Esophagus muscularis mucosa (tissue), 4 donors: ENCODE results near the gene BRD2. TPM values are rescaled to one million over a fixed set of nuclear protein-coding genes. Genes with fewer than 3 reads are reported as not detected.

Source experiments
- DNase-seq: peaks from one replicate; pipeline ENCODE4 v3.0.0-alpha.2; 2017; ENCODE audit errors: extremely low spot score
- H3K27ac ChIP-seq, 4 donors: fragments of 200-600 bp; sonication (generic); replicated peaks in 1 of 4; 1 replicate in 3 of 4; 2 replicates in 1 of 4; pipeline ENCODE4 v1.5.1; 2016 to 2019; ENCODE audit warnings: mild to moderate bottlenecking in 1 of 4
- H3K27me3 ChIP-seq, 4 donors: fragments of 200-600 bp; sonication (generic); one replicate each; pipeline versions ENCODE4 v1.5.1 to v1.6.0; 2016 to 2019
- H3K36me3 ChIP-seq, 4 donors: fragments of 200-600 bp; sonication (generic); one replicate each; pipeline ENCODE4 v1.5.1; 2016 to 2019
- H3K4me1 ChIP-seq, 4 donors: fragments of 200-600 bp; sonication (generic); one replicate each; pipeline ENCODE4 v1.5.1; 2016 to 2019
- H3K4me3 ChIP-seq, 4 donors: fragments of 200-600 bp; sonication (generic); 1 replicate in 2 of 4; 2 replicates in 2 of 4; pipeline ENCODE4 v1.5.1; 2016 to 2019; ENCODE audit warnings: mild to moderate bottlenecking in 4 of 4, moderate library complexity in 1 of 4
- H3K9me3 ChIP-seq, 4 donors: fragments of 200-600 bp; sonication (generic); 1 replicate in 3 of 4; 2 replicates in 1 of 4; pipeline ENCODE4 v1.5.1; 2016 to 2019
- EP300 ChIP-seq: sonication (generic); formaldehyde crosslinking; IDR thresholded peaks from one replicate; pipeline ENCODE4 v1.6.1; 2017; ENCODE audit warnings: antibody characterized with exemption
- POLR2A ChIP-seq: fragments of 450-650 bp; IDR thresholded peaks from one replicate; pipeline ENCODE4 v1.6.1; 2017; ENCODE audit warnings: antibody characterized with exemption, moderate library complexity, mild to moderate bottlenecking, low read depth
- POLR2AphosphoS5 ChIP-seq, 2 donors: sonication (generic); formaldehyde crosslinking; IDR thresholded peaks; one replicate each; pipeline ENCODE4 v1.6.1; 2017; ENCODE audit warnings: antibody characterized with exemption in 2 of 2
- WGBS: methylation state at CpG from one replicate; pipeline ENCODE4 v1.1.5; 2018; 5-methylcytosine and 5-hydroxymethylcytosine counted together
- intact Hi-C: fragments of 100-400 bp; cut with DNase I; formaldehyde crosslinking; loops from one replicate; pipeline ENCODE4 v1.15.1; 2023
- total RNA-seq, 4 donors: library from RNA; depleted of rRNA; stranded (reverse); fragments of >200 nt; gene quantifications; one replicate each; pipeline versions ENCODE4 v1.1.0 to v1.2.1, GENCODE V29; 2016
- TF ChIP-seq, protein P1 (sequence below), 3 experiments: fragments of 200-600 bp in 2 of 3; fragments of 450-650 bp in 1 of 3; sonication (generic) in 2 of 3; IDR thresholded peaks; one replicate each; pipeline ENCODE4 v1.5.1; 2017 to 2019; ENCODE audit warnings: antibody characterized with exemption in 3 of 3, mild to moderate bottlenecking in 2 of 3, moderate library complexity in 1 of 3

The BRD2 gene
- 100 to 1,000 TPM; 107 to 148 (median 118) TPM for total RNA-seq

DNA sequence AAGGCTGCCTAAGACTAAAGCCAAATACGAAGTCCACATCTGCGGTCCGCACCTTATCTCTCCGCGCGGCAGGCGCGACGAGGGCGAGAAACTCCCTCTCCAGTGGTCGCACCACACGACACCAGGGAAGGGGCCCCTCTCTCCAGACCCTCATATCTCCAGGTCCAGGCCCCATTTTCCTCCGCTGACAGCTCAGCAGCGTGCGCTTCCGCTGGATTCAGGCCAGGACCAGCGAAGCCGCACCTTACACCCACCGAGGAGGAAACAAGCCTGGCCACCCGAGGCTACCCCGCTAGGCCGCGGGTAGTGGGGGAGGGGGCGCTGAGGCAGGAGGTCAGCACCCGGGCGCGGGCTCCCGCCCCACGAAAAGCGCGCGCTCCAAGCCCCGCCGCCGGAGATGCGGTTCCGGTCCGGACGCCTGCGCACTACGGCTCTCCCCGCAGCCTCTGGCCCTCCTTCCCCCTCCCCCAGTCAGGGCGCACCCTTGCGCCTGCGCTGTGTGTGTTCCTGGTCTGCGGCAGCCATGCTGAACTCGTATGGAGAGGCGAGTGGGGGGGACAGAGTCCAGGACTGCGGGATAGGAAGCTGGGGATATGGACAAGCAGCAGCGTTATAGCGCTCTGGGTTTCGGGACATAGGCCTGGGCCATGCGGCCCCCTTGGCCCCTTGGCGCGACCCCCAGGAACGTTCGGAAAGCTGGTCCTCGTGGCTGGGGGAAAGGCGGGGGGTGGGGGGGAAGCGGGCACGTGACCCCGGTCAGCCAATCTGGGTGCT is at the start of gene BRD2:
Gene BRD2, plus strand, starts transcription at position 502 of the 774 bp plus-strand sequence. CDS start 4,305 bp downstream, outside the sequence.
- Histone ChIP-seq H3K27me3 (no peaks in the 10 kb centered on the region), H3K9me3 (no peaks in the 10 kb centered on the region), H3K36me3 (peaks cover 0 to 12% (median 9%) of the 10 kb centered on the region in 4 donors), H3K4me3 (peak within 1 kb of the TSS; percentile 59 to 87 (median 76)), H3K4me1 (peaks cover 14 to 31% (median 21%) of the 10 kb centered on the region in 4 donors), H3K27ac (peak within 1 kb of the TSS; percentile 97 to 100 (median 99))
- TF ChIP-seq POLR2A, result peak; percentile 93
- TF ChIP-seq EP300, result no peak
- TF ChIP-seq, protein P1, sequence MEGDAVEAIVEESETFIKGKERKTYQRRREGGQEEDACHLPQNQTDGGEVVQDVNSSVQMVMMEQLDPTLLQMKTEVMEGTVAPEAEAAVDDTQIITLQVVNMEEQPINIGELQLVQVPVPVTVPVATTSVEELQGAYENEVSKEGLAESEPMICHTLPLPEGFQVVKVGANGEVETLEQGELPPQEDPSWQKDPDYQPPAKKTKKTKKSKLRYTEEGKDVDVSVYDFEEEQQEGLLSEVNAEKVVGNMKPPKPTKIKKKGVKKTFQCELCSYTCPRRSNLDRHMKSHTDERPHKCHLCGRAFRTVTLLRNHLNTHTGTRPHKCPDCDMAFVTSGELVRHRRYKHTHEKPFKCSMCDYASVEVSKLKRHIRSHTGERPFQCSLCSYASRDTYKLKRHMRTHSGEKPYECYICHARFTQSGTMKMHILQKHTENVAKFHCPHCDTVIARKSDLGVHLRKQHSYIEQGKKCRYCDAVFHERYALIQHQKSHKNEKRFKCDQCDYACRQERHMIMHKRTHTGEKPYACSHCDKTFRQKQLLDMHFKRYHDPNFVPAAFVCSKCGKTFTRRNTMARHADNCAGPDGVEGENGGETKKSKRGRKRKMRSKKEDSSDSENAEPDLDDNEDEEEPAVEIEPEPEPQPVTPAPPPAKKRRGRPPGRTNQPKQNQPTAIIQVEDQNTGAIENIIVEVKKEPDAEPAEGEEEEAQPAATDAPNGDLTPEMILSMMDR (IDR thresholded peaks at IDR 0.05), result peak in 1 of 3 experiments; percentile 15
- peak in 1 of 2 donors; percentile 96 for TF ChIP-seq POLR2AphosphoS5 (IDR thresholded peaks at IDR 0.05)
- peak; percentile 99 for DNase-seq
- intact Hi-C loops, result loop anchor here (5.0 kb wide), 1 partner anchor 36 kb away; no protein-coding TSS in a partner anchor
- 0% methylated on average over 14 of the region's 62 CpGs for WGBS

DNA sequence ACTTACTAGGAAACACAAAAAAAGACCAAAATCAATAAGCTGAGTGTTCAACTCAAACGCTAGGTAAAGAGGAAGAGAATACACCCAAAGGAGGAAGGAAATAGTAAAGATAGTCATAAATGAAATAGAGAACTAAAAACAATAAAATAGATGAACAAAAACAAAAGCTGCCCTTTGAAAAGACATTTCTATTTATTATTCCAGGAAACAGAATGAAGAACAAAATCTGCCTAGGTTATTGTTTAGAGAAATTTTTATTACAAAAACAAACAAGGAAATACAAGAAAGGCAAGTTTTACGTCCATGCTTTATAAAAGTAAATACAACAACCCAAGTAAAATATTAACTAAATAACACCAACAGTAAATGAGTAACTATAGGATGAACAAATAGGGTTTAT is 47.7 kb upstream of the BRD2 start:
- Histone ChIP-seq H3K9me3 (no peaks in the 10 kb centered on the region), H3K27ac (no peak overlapping the region), H3K4me1 (no peaks in the 10 kb centered on the region), H3K36me3 (no peaks in the 10 kb centered on the region), H3K27me3 (peaks cover 0 to 14% (median 6%) of the 10 kb centered on the region in 4 donors), H3K4me3 (no peak overlapping the region)
- 40% methylated on average over 2 of the region's 2 CpGs for WGBS
- TF ChIP-seq EP300, result no peak
- no peak for TF ChIP-seq POLR2A
- TF ChIP-seq POLR2AphosphoS5 (IDR thresholded peaks at IDR 0.05), result no peak
- TF ChIP-seq, protein P1 (IDR thresholded peaks at IDR 0.05), result no peak
- intact Hi-C loops, result no loop called here
- DNase-seq, result no peak

DNA sequence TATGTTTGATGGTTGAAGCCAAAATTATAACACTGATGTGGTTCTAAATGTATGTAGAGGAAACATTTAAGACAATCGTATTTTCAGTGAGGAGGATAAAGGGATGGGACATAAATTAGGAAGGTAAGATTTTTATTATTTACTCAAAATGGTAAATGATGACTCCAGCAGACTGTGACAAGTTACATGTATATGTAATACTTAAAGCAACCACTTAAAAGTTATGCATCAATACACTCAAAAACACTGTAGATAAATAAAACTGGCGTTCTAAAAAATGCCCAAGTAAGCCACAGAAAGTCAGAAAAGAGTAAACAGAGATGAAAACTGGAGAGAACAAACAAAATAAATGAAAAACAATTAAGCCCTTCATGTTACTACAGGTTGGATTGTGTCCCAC is 46.3 kb upstream of the BRD2 start:
- H3K9me3 ChIP-seq, result no peaks in the 10 kb centered on the region
- DNase-seq, result no peak
- no peaks in the 10 kb centered on the region for H3K36me3 ChIP-seq
- no peak overlapping the region for H3K4me3 ChIP-seq
- intact Hi-C loops, result no loop called here
- TF ChIP-seq, protein P1 (IDR thresholded peaks at IDR 0.05), result no peak
- no peak for TF ChIP-seq POLR2A
- TF ChIP-seq EP300, result no peak
- no peak for TF ChIP-seq POLR2AphosphoS5 (IDR thresholded peaks at IDR 0.05)
- H3K27ac ChIP-seq, result no peak overlapping the region
- no peaks in the 10 kb centered on the region for H3K4me1 ChIP-seq
- 93% methylated on average over 2 of the region's 2 CpGs for WGBS
- peaks cover 0 to 14% (median 6%) of the 10 kb centered on the region in 4 donors for H3K27me3 ChIP-seq

DNA sequence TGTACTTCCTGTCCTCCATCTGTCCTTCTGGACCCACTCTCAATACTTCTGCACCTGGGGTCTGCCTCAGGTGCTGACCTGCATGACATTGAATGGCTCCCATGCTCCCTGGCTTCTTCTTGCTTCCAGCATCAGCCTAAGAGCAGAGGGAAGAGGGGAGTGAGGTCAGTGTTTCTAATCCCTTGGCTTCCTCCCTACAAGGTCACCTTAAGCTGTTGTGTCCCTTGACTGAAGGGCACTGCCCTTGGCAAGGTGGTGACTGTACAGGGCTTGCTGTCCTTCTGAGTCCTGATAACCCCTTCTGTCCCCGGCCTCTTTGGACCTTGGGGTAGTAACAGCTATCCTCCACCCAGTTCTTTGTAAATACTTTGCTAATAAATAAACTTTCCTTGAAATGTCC is 37.2 kb upstream of the BRD2 start:
- intact Hi-C loops, result loop anchor here (5.0 kb wide), 2 partner anchors 36 to 44 kb away; partner anchors contain the start of gene BRD2
- 0% methylated on average over 1 of the region's 1 CpG for WGBS
- no peaks in the 10 kb centered on the region for H3K9me3 ChIP-seq
- H3K27me3 ChIP-seq, result no peaks in the 10 kb centered on the region
- H3K4me1 ChIP-seq, result no peaks in the 10 kb centered on the region
- DNase-seq, result no peak
- no peak overlapping the region for H3K27ac ChIP-seq
- no peak overlapping the region for H3K4me3 ChIP-seq
- TF ChIP-seq POLR2A, result no peak
- TF ChIP-seq, protein P1 (IDR thresholded peaks at IDR 0.05), result no peak
- no peak for TF ChIP-seq EP300
- no peak for TF ChIP-seq POLR2AphosphoS5 (IDR thresholded peaks at IDR 0.05)
- no peaks in the 10 kb centered on the region for H3K36me3 ChIP-seq
